ENCODE data around the gene HNRNPUL1. TPM values are rescaled to one million over a fixed set of nuclear protein-coding genes. Genes with fewer than 3 reads are reported as not detected.

HNRNPUL1 gene
- total and polyA plus RNA-seq, 2 experiments from 2014 or later = 204 to 207 TPM

DNA sequence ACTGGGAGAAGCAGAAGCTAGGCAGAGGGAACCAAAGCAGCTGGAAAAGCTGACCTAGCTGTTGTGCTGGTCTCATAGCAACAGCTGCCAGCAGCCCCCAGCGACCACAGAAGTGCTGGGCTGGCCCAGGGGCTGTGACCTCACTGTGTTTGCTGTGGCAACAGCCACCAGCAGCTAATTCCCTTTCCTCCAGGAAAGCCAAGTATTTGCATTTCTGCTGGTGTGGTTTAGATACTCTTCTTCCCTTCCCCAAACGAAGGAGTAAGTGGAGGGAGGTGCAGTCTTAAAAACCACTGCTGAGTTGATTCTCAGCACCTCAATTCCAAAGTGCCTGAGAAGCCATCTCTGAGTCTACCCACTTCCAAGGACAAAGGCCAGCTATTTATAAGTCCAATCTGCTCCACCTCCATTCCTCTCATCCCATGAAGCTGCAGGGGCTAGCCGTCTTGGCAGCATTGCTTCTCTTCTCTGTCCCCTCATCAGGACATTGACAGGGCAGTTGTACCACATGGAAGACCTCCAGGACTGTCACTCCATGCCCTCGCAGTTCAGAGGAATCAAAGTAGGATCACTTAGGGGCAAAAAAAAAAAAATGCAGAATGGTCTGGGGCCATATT is 34.3 kb downstream of the HNRNPUL1 start:
- Histone ChIP-seq H3K4me3 (no peak overlapping the region), H3K79me2 (replicated peaks; ENCODE audit: insufficient read depth) (peaks cover 9% of the 10 kb centered on the region; the same call in 1 of the 2 replicates), H3K4me1 (ENCODE audit: insufficient read depth) (no peaks in the 10 kb centered on the region), H3F3A (replicated peaks; ENCODE audit: low read depth) (peaks cover 17% of the 10 kb centered on the region), H3K9me2 (ENCODE audit: insufficient read depth) (no peaks in the 10 kb centered on the region), H3K27me3 (ENCODE audit: insufficient read depth) (no peaks in the 10 kb centered on the region), H2AFZ (no peak overlapping the region), H3K4me2 (no peak overlapping the region), H3K36me3 (ENCODE audit: insufficient read depth) (peaks cover 89% of the 10 kb centered on the region), H3K27ac (ENCODE audit: low read depth) (peak overlapping the region; percentile 45; the same call in 1 of the 2 replicates), H4K20me1 (replicated peaks; ENCODE audit: insufficient read depth) (peaks cover 53% of the 10 kb centered on the region)
- no peak for TF ChIP-seq ETS1 (IDR thresholded peaks at IDR 0.05)
- no peak for TF ChIP-seq NANOG (IDR thresholded peaks at IDR 0.05; ENCODE audit: borderline replicate concordance)
- TF ChIP-seq ZNF462 (CRISPR knock-in tag; IDR thresholded peaks at IDR 0.05) = no peak
- no peak for TF ChIP-seq ZNF331 (CRISPR knock-in tag; IDR thresholded peaks at IDR 0.05; ENCODE audit: low read depth)
- TF ChIP-seq EZH2 (IDR thresholded peaks at IDR 0.05; ENCODE audit: low read depth, unreplicated experiment) = no peak
- TF ChIP-seq CTCF (conservative IDR thresholded peaks at IDR 0.05; ENCODE audit: low read depth in 2 of 2) = no peak
- TF ChIP-seq EZH2phosphoT487 (IDR thresholded peaks at IDR 0.05; ENCODE audit: unreplicated experiment) = no peak
- TF ChIP-seq, protein P1, sequence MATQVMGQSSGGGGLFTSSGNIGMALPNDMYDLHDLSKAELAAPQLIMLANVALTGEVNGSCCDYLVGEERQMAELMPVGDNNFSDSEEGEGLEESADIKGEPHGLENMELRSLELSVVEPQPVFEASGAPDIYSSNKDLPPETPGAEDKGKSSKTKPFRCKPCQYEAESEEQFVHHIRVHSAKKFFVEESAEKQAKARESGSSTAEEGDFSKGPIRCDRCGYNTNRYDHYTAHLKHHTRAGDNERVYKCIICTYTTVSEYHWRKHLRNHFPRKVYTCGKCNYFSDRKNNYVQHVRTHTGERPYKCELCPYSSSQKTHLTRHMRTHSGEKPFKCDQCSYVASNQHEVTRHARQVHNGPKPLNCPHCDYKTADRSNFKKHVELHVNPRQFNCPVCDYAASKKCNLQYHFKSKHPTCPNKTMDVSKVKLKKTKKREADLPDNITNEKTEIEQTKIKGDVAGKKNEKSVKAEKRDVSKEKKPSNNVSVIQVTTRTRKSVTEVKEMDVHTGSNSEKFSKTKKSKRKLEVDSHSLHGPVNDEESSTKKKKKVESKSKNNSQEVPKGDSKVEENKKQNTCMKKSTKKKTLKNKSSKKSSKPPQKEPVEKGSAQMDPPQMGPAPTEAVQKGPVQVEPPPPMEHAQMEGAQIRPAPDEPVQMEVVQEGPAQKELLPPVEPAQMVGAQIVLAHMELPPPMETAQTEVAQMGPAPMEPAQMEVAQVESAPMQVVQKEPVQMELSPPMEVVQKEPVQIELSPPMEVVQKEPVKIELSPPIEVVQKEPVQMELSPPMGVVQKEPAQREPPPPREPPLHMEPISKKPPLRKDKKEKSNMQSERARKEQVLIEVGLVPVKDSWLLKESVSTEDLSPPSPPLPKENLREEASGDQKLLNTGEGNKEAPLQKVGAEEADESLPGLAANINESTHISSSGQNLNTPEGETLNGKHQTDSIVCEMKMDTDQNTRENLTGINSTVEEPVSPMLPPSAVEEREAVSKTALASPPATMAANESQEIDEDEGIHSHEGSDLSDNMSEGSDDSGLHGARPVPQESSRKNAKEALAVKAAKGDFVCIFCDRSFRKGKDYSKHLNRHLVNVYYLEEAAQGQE (IDR thresholded peaks at IDR 0.05; ENCODE audit: unreplicated experiment) = no peak
- no peak for TF ChIP-seq STAT1 (IDR thresholded peaks at IDR 0.05; ENCODE audit: unreplicated experiment)
- no peak for TF ChIP-seq JUNB (IDR thresholded peaks at IDR 0.05; ENCODE audit: unreplicated experiment)
- H3K27me3 Mint-ChIP-seq (ENCODE audit: insufficient read depth, low read depth, poor library complexity) = peaks cover 3% of the 10 kb centered on the region
- no peaks in the 10 kb centered on the region for H3K4me1 Mint-ChIP-seq
- no peak for ATAC-seq
- DNase-seq (ENCODE audit: low spot score) = no peak
- no peak overlapping the region for H3K27ac Mint-ChIP-seq
- H3K9me3 Mint-ChIP-seq = no peaks in the 10 kb centered on the region
- no peak overlapping the region for H3K4me3 Mint-ChIP-seq
- H3K36me3 Mint-ChIP-seq (ENCODE audit: low read depth) = peaks cover 98% of the 10 kb centered on the region
